HG02938 (cell line): ENCODE measurements around the gene YWHAH.
A peak's percentile ranks its signal among the peaks of the same experiment; 100 is the strongest.

Experiments
- ATAC-seq: cut with Tn5 transposase; IDR thresholded peaks from one replicate; pipeline ENCODE4 v1.9.1; 2021; ENCODE audit warnings: mild to moderate bottlenecking, moderate library complexity; ENCODE audit not compliant: unreplicated experiment

YWHAH gene

GRCh38 chr22:31943978-31944699 is at the start of gene YWHAH:
TSS of gene YWHAH (plus strand) at chr22:31944535. CDS start at chr22:31944734, 199 bp downstream.
- ATAC-seq = peak; percentile 61

DNA sequence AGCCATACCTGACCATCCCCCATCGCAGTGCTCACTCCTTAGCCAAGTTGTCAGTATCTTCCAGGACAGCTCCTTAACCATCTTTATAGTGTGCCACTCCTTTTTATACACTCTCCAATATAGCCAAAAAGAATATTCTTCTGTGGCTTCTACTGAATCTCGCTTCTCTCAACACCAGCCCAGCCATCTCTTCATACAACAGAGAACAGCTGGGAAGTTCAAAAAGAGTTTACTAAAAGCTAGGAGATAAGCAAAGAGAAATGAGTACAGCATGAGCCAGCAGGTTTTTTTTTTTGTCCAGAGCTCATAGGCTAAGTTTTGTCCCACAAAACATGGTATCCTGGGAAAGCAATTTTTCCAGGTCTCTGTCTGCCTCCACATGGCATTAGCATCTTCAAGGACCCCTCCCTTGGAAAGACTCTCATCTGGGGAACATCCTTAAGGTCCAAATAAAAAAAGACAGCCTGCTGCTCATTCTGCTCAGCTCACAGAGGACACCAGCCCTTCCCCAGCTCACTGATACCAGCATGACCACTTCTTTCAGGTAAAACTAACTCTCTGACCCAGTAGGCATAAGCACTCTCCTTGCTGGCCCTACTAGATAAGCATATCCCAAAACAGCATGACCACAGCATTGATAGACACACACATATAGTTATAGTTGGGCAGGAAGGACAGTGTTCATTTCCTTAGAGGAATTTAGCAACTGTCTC is 48.8 kb upstream of the YWHAH start:
- no peak for ATAC-seq

DNA sequence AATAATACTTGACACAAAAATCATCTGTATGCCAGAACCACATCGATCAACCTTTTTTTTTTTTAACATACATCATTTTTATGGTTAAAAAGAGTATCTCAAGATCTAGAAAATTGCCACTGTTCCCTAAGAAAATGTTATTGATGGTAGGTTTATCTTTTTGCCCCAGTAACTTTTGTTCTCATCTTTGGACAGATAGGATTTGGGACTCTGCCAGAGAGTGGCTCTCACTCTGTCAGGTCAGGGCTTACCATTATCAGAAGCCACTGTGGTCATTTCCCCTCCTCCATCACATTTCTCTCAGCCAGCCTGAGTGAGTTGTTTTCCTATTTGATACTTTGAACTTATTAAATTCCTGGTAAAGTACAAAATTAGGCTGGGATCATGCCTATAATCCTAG is 47.9 kb upstream of the YWHAH start:
- ATAC-seq = no peak

- no peak for ATAC-seq
These were observed 46.2 kb upstream of the YWHAH start for GRCh38 chr22:31897842-31898805.

DNA sequence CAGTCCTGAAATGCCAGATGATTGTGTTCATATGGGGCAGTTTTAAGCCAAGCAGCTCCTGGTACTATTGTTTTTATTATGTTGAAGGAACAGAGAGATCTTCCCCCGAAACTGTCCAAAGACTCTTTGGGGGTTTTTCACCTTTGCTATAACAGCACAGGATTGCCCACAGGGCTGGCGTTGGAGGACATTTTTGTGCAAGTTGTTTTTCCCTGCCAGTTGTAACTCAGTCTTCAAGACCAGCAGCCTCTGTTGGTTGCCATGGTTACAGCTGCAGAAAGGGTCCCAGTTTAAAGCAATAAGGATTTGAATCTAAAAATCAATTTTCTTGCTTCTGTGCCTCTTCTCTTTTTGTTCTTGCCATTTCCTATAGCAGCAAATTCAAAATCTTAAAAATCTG is 45.4 kb upstream of the YWHAH start:
- no peak for ATAC-seq

DNA sequence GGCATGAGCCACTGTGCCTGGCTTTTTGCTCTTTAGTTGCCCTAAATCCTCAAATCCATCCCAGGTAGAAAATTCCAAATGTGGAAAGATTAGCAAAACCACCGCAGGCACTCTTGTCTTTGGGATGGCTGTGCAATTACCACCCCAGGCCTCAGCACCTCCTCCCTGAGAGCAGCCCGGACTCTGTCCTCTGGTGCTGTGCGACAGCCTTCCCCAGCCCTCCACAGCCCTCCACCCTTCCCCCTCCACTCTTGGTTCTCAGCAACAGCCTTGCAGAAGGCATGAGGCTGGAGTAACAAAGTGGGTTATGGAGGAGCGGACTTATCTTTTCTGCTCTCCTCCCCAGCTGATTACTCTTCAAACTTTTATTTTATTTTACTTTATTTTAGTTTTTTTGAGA is 44.7 kb upstream of the YWHAH start:
- ATAC-seq = no peak

DNA sequence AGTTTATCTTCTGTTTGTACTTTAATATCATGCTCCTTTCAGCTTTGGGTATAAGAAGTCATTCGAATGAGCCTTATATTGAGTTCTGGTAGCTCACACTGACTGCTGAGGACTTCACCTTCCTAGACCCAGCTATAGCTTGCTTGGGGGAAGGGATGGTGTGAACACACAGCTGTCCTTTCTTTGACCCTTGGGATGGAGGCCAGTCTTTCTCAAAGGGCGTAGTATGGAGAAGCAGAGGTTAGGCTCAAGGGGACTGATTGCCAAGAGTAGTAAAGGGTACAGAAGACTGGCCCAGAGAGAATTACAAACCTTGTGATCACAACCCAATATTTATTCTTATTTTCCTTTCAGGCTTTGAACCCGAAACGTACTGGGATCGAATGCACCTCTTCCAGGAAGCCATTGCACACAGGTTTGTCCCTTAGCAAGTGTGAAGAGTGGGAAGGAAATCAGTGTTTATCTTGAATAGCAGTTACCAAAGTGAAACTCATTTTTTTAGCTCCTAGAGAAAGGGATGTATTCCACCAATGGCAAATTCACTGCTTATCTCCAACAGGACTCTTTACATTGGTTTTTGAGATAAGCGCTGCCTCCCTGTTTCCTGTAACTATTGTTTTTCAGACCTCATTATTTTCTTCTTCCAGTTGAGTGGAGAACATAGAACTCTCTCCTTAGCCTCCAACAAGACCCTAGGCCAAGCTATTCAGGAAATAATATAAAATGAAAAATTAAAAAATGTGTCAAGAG is 42.8 kb upstream of the YWHAH start:
- ATAC-seq = no peak

DNA sequence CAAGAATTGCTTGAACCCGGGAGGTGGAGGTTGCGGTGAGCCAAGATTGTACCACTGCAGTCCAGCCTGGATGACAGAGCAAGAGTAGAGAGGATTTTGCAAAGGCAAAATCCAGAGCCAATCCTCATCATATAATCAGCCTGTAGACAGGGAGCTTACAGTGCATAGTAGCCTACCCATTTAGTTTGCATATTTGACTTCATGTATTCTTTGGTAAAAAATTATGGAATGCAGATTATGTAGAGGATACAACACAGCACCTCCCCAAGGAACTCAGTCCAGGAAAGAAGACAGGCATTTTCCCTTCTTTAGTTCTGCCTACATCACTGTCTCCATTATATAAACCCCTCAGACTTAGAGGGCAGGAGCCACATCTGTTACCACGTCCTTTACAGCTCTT is 39.7 kb upstream of the YWHAH start:
- no peak for ATAC-seq

DNA sequence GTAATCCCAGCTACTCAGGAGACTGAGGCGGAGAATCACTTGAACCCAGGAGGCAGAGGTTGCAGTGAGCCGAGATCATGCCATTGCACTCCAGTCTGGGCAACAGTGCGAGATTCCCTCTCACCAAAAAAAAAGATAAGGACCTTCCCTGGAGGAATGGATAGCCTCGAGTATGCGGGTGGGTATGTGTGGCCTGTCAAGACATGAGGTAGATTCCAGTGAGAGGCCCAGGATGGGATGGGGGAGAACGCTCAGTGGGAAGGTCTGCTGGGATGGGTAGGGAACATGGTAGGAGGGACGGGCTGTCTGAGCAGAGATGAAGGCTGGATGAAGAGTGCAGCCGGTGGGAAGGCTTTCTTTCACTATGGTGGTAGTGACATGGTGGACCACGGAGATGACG is 39.0 kb upstream of the YWHAH start:
- ATAC-seq = no peak

DNA sequence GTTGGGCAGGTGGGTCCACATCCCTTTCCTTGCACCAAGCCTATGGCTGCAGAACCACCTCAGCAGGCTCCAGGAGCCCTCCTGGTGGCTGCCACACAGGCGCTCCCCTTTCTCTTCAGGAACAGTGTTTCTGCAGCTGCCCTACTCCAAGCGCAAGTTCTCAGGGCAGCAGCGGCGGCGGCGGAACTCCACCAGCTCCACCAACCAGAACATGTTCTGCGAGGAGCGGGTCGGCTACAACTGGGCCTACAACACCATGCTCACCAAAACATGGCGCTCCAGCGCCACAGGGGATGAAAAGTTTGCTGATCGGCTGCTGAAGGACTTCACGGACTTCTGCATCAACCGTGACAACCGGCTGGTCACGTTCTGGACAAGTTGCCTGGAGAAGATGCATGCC is 38.2 kb upstream of the YWHAH start:
- no peak for ATAC-seq

- no peak for ATAC-seq
These were observed 37.8 kb upstream of the YWHAH start for GRCh38 chr22:31906569-31906968.

- ATAC-seq = no peak
These were observed 34.4 kb upstream of the YWHAH start for GRCh38 chr22:31909977-31910376.

- ATAC-seq = no peak
These were observed 32.5 kb upstream of the YWHAH start for GRCh38 chr22:31911565-31912406.

- no peak for ATAC-seq
These were observed 32.0 kb upstream of the YWHAH start for GRCh38 chr22:31912407-31912743.

DNA sequence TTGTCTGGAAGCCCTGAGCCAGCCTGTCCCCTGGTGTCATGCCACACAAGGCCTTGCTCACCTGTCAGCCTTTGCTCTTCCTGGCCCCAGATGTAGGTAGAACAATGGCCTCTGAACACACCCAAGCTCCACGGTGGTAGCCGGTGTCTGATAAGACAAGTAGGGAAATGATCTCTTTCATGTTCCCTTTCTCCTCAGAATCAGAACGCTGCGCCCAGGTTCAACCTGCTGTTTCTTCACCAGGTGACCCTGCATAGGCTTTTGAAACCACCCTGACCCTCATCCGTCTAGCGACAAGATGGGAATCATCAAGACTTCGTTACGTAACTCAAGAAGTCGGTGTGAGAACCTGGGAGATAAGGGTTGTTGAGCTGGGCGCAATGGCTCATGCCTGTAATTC is 28.7 kb upstream of the YWHAH start:
- no peak for ATAC-seq

GRCh38 chr22:31917227-31917921 is 27.0 kb upstream of the YWHAH start:
- no peak for ATAC-seq

DNA sequence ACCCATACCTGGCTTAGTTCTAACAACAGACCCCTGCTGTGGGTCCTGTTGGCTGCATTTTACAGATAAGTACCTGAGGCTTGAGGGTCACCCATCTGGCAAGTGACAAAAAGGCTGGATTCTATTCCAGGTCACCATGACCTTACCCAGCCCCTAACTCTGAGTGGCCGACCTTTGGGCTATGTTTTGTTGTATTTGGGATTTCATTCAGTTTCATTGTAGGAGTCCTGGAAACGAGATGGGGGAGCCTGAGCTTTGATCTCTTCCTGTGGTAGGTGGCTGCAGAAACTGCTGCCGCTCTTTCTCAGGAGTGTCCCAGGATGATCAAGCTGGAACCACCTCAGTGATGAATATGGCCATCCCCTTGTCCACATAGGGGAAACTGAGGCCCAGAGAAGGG is 24.6 kb upstream of the YWHAH start:
- ATAC-seq = no peak

DNA sequence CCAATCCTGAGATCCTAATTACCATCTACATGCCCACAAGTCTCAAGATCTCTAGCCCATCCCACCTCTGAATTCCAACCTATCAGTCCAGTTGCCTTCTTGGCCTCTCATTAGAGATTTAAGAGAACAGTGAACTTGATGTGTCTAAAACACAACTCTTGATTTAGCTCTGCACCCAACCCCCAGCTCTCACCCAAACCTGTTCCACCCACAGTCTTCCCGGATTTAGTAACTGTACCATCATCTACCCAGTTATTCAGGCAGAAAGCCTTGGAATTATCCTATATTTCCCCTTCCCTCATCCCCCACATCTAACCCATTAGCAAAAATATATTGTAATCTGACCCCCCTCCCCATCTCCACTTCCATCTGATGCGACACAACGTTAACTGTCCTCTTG is 24.0 kb upstream of the YWHAH start:
- ATAC-seq = no peak

DNA sequence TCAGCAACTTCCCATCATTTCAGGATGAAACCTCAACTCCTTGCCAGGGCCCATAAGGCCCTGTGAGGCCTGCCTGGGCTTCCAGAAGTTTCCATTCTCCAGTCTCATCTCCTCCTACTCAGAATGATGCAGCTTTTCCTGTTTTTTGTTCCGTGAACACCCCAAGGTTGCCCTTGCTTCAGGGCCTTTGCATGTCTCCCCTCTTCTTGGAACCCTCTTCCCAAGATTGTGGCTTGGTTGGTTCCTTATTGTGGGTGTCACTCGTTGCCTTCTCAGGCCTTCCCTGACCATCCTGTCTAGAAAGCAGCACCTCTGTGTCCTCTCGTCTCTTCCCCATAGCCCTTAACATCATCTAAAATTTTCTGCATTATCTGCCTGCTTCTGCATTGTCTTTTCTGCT is 23.2 kb upstream of the YWHAH start:
- no peak for ATAC-seq
